Adipose tissue (tissue), 3 donors: ENCODE results near the gene SMAD2. TPM values are rescaled to one million over a fixed set of nuclear protein-coding genes. Genes with fewer than 3 reads are reported as not detected.
A peak's percentile ranks its signal among the peaks of the same experiment; 100 is the strongest.

Experiments used
- H3K27ac ChIP-seq: one replicate; pipeline ENCODE4 v1.5.1; 2013; ENCODE audit warnings: low read depth, low read length
- WGBS, 3 donors: extraction: QIAGEN DNeasy Blood & Tissue Kit; methylation state at CpG; one replicate each; pipeline ENCODE4 v1.1.7; 2013; 5-methylcytosine and 5-hydroxymethylcytosine counted together
- polyA plus RNA-seq, 3 donors: library from polyadenylated mRNA; stranded (reverse); fragments of 200-250 nt; gene quantifications; one replicate each; pipeline ENCODE4 v1.2.3, GENCODE V29; 2013
- donor health status: healthy with polysubstance abuse.
- donor health status: Bipolar disorder and iron deficiency.
- donor health status: healthy.

SMAD2 gene
- polyA plus RNA-seq, 3 donors, result 34.1 to 48.6 (median 48.1) TPM

DNA sequence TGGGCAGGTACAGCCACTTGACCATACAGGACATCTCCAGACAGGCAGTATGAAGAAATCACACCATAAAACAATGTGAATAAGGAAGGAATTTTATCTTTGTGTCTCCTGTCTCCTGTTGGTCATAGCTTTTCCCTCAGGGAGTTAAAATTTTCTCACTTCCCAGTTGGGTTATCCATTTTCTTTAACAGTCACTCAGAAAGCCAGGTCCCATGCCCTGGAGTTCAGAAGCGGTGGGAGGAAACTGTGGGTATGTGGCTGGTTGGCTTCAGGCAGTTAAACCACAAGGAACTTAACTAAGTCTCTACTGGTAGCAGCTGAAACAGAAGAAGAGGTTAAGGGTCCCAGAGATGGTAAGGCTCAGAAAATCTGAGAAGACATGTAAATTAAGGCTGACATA lies 6.5 kb upstream of the SMAD2 start:
- 44 to 81% (median 57%) methylated on average over 1 of the region's 1 CpG for WGBS, 3 donors
- H3K27ac ChIP-seq, result no peak overlapping the region

DNA sequence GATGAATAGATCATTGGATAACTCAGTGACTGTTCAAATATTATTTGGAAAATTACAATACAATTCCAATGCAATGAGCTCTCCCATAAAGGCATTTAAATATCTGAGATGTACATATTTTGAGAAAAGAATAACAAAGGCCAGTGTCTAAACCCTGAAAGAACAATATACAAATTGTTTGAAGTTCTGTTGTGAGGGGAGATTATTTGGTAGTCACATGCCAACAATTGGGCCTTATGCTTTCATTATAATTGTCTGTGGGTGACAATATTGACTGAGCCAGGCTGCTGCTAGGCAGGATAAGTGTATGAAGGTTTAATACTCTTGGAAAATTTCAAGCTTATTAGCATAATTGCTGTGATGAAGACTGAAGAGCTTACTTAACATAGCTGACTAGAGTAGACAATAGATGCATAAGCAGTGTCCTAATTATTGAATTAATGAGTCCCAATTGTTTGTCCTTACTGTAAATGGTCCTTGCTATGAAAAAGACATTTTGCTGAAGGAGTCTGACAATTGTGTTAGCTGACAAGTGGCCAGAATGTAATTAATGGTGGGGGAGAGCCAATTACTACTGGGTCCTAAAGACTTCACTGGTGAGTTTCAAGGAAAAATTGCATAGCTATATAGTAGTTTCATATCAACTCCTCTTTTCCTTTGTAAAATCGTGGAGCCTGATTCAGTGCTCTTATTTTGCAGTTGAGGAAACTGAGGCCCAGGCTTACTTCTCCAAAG lies 5.0 kb upstream of the SMAD2 start:
- no peak overlapping the region for H3K27ac ChIP-seq
- 72 to 94% (median 74%) methylated on average over 1 of the region's 1 CpG for WGBS, 3 donors

DNA sequence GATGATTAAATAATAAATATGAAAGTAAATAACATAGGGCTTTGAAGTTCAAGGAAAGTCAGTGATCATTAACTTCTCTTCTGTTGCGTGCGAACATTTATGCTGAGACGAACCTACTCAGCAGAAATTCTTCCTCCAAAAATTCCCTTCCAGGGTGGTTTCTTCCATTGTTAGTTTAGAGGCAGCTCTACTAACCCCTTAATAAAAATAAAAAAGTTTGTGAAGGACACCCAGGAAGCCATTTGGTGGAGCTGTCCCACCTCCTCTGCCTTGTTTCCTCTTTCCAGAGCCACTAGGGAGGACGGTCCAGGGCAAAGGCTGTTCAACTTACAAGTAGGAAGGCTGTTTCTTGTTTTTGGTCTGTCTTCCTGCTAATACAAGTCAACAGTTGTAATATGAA lies 2.1 kb upstream of the SMAD2 start:
- no peak overlapping the region for H3K27ac ChIP-seq
- WGBS, 3 donors, result 50 to 75% (median 71%) methylated on average over 4 of the region's 4 CpGs

DNA sequence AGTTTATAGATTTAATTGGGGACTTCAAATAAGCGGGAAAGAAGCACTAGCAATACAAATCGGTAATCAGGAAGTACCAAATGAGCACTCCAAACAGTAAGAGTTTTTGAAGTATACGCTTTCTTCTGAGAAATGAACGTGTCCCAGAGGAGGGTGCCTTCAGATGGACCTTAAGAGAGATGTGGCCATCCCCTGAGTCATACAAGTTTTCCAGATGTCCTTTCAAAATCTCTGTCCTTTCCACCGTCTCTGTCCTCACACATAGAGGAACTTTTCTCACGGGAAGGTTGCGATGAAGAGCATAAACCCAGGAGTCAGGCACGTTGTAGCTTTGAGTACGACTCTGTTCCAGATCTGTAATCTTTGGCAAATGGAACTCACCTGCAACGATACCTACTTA lies 1.7 kb upstream of the SMAD2 start:
- no peak overlapping the region for H3K27ac ChIP-seq
- 52 to 77% (median 76%) methylated on average over 10 of the region's 10 CpGs for WGBS, 3 donors

DNA sequence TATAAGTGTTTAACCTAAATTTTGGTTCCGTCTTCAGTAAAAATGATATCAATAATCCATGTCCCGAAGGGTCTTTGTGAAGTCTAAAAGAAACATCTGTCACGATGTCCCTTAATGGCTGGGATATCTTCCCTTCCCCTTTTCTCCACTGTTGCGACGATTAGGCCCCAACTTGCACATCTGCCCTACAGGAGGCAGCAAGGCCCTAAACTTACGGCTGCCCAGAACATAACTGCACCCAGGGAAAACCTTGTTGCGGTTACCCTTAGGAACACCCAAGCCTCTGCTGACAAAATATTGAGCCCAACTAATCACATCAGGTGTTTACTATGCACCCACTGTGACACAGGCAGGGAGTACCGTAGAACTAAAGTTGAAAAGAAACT lies 1.3 kb upstream of the SMAD2 start:
- no peak overlapping the region for H3K27ac ChIP-seq
- 36 to 44% (median 37%) methylated on average over 8 of the region's 8 CpGs for WGBS, 3 donors

DNA sequence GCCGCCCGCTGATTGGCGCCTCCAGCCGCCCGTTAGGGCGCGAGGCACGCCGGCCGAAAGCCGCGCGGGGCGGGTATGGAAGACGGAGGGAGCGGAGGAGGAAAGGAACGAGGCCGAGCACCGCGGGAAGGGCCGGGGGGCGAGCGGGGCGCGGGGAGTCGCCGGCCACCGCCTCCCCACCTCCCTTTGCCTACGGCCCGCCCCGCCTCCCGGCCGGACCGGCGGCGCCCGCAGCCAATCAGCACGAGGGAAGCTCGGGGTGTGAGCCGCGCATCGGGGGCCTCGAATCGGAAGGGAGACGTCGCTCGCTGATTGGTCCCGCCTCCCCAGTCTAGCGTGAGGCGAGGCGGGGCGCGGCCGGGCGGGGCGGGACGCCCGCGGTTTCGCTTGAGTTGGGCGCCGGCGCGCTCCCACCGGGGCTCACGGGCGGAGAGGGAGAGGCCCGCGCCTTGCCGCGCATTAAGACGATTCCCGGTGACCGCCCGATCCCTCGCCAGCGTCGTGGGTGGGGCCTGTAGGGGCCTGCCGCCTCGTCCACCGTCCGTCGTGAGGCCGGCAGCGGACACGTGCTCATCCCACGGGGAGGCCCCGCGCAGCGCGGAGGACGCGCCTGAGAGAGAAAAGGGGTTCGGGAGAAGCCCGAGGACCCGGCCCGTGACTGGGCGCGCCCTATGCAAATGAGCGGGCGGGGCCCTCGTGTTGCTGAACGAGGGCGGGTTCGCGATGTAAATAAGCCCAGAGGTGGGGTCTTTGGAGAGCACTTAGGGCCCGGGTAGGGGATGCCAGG lies 665 bp upstream of the SMAD2 start:
- peak overlapping the region; percentile 93 for H3K27ac ChIP-seq
- 0 to 1% (median 1%) methylated on average over 74 to 107 of the region's 107 CpGs for WGBS, 3 donors

DNA sequence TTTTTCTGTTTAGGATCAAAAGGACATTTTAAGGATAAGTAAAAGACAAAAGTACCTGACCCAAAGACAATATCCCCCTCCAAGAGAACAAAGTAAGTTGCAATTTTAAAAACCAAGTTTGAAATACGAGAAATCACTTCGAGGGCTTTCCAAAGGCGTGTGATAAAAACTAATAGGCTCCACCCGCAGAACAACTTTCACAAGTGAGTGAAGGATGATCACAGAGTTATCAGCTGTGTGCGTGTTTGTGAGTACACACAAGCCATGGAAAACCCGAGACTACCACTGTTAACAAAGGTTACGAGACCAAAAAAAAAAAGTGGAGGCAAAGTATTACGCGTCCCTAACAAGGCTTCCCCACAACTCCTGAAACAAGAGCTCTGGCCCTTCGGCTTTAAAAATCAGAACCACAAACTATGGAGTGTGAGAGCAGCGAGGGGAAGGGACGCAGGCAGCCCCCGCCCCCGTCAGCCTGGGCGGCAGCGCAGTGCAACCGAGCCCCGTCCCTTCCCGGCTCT lies 719 bp downstream of the SMAD2 start:
- no peak overlapping the region for H3K27ac ChIP-seq
- 0 to 1% (median 0%) methylated on average over 19 of the region's 19 CpGs for WGBS, 3 donors

DNA sequence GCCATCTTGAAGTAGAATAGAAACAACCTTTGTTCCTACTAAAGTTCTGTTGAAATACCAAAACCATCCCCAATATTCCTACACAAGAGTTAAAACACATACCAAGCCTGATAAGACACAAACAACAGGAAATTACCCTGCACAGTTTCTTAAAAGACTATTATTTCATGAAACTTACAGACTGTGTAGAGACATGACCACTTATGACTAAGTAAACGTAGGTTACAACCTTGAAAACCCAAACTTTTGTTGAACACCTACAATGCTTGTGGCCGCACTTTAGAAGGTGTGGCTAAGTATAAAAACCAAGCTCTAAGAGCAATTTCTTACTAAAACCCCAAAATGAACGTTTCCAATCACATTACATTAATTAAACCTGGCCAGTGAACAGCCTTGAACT lies 2.0 kb downstream of the SMAD2 start:
- no peak overlapping the region for H3K27ac ChIP-seq
- WGBS, 3 donors, result 21 to 46% (median 39%) methylated on average over 3 of the region's 3 CpGs

DNA sequence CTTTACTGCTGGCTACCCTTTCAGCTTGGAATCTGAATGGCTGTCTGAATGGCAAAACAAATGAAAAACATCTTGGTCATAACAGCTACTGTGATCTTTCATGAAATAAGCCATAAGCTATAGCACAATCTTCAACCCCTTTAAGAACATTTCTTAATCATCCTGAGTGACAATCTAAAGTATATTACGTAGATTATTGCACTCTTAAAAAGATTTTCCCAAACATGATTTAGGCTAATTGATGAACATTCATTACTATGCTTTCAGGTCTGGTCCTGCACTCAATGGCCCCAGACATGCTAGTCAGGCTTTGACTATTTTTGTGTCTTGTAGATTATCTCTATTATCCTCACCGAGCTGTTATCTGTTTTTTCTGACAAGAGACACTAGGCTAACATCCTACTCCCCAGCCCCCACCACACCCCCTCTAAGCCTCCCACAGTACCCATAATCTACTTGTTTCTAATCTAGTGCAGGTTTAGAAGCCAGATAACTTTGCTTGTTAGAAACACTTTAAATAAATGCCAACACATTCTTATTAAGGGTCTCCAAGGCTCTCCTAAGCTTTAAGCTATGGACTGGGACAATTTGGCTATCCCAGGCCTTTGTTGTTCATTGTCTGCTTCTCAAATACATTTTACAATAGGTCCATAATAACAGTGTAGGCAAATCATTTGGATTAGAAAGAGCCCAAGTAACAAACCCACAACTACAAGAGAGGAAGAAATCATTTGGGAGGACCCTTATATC lies 4.2 kb downstream of the SMAD2 start:
- no peak overlapping the region for H3K27ac ChIP-seq
- 61 to 81% (median 65%) methylated on average over 2 of the region's 2 CpGs for whole genome bisulfite sequencing, 3 donors

DNA sequence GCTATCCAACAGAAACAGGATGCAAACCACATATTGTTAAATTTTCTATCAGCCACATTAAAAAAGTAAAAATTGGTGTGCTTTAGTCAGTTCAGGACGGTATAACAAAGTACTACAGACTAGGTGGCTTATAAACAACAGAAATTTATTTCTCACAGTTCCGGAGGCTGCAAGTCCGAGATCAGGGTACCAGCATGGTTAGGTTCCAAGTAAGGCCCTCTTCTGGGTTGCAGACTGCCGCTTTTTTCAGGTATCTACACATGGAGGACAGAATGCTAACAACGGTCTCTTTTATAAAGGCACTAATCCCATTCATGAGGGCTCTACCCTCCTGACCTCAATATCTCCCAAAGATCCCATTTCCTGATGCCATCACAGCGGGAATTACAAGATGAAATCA lies 10.5 kb downstream of the SMAD2 start:
- WGBS, 3 donors, result 95% methylated on average over 6 of the region's 6 CpGs
- H3K27ac ChIP-seq, result no peak overlapping the region

DNA sequence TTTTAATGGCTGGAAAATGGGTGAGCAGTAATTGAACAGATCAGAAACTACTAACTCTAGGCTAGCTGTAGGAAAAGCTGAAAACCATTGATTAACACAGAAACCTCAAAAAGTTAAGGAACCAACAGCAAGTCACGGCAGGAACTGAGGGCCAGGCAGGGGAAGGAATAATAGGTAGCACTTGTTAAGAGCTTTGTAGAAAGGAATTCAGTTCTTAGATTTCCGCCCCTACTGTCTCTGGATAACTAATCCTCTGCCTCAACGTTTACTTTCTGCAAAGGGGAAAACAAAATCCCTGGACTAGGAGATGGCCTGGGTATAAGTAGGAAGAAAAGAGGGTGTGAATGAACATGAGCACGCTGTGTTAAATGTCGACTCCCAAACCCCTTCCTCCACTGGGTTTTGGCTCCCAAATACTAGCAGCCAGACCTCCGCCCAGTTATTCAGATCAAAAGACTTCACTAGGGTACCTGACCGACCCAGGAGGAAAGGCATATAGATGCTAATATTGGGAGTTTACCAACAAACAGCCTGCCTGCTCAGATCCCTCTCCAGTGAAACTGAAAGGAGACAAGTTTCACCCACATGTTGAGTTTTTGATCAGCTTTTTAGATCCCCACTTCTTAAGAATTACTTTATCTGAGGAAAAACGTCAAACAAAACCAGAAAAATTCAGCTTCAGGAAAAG lies 12.4 kb downstream of the SMAD2 start:
- WGBS, 3 donors, result 72 to 77% (median 76%) methylated on average over 8 of the region's 8 CpGs
- no peak overlapping the region for H3K27ac ChIP-seq

DNA sequence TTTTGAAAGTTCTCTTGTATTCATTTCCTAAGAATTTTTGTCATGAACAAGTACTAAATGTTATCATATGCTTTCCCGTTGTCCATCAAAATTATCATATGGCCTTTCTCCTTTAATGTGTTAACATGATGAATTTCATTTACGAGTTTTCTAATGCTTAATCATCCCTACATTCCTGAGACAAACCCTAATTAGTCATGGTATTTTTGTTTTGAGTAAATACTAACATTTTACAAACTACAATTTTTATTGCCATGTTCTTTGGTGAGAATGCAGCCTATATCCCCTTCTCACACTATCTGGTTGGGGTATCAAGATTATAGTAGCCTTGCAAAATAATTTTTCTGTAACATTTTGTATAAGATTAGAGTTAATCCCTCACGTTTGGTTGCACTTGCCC lies 14.5 kb downstream of the SMAD2 start:
- WGBS, 3 donors, result 87 to 90% (median 89%) methylated on average over 3 of the region's 3 CpGs
- no peak overlapping the region for H3K27ac ChIP-seq

DNA sequence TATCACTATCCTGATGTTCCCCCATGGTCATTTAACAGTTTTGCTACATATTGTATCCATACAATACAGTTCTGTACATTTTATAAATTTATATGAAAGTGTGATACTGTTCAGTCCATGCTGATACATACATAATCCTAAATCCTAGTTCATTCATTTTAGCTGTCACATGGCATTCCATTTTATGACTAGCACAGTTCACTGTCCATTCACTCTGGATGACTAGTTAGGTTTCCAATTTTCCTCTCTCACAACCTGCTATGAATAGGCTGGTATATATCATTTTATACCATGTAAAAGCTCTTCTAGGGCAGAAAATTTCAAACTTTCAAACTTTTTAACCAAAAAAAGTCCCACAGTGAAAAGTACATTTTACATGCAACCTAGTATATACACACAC lies 15.2 kb downstream of the SMAD2 start:
- H3K27ac ChIP-seq, result no peak overlapping the region

DNA sequence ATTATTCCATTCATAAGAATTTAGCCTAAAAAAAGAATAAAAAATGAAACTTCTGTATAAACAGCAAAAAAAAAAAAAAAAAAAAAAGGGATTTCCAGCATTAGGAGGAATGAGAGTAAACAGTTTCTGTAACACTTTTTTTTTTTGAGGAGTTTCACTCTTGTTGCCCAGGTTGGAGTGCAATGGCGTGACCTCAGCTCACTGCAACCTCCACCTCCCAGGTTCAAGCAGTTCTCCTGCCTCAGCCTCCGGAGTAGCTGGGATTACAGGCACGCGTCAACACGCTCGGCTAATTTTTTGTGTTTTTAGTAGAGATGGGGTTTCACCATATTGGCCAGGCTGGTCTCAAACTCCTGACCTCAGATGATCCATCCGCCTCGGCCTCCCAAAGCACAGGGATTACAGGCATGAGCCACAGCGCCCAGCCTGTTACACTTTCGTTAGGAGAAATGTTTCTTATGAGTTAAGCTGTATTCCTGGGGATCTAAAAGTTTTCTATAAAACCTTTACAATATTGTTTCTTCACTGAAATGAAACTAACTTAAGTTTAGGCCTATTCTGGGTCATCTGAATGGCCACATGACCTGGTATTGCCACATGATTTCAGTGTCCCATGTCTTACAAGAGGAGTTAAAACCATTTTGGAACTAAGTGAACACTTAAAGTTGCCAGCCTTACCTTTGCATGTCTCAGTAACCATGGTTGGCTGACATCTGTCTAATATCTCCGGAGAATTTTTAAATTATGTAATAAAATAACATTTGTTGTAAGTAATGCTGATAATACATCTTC lies 17.5 kb downstream of the SMAD2 start:
- WGBS, 3 donors, result 89 to 90% (median 90%) methylated on average over 11 of the region's 11 CpGs
- H3K27ac ChIP-seq, result no peak overlapping the region

DNA sequence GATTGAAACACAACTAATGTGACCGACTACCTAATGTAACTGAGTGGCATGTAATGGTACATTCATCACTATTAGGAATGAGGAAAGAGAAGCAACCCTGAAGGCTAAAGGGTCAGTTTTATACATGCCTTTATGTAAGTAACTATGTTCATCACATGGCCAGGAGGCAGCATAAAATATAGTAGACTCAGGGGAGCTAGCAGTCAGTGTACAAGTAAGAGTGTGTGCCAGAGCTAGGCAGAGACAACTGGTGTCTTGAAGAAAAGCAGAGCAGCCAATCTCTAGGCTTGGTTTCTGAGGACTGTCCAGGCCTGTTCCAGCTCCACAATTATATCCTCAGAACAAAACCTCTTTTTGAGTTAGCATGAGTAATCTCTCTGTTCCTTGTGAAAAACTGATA lies 18.1 kb downstream of the SMAD2 start:
- 57 to 60% (median 58%) methylated on average over 1 of the region's 1 CpG for WGBS, 3 donors
- H3K27ac ChIP-seq, result no peak overlapping the region

DNA sequence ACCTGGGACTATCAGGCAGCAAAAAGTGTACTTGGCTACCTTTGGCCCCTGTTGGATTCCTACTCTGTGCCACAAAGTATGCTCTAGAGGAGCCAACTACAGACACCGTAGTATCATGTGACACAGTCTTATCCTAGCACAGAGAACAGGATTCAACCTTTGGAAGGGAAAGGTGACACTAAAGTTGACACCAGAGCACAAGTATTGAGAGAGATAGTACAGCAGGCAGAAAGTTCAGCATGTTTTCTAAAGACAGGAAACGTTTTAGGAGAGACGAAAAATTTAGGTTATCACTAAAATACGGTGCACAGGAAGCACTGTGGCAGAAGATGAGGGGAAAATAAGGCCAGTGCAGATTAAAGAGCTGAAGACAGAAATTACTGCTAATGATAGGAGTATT lies 18.6 kb downstream of the SMAD2 start:
- H3K27ac ChIP-seq, result no peak overlapping the region
- 43 to 69% (median 52%) methylated on average over 4 of the region's 4 CpGs for WGBS, 3 donors

DNA sequence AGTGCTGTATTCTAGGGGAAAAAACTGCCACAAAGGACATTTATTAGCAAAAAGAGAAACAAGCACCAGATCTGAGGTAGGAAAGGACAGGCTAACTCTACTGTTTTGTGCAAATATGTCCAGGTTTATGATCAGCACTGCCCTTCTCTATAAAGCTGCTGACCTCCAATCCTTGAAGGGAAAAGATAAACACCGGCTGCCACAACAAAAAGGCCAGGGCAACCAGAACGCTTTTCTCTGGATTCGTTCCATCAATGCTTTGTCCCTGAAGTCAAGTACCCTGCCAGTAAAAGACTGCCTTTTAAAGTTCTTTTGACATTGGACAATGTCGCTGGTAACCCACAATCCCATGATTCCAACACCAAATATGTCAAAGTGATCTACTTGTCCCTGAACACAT lies 21.0 kb downstream of the SMAD2 start:
- H3K27ac ChIP-seq, result no peak overlapping the region
- WGBS, 3 donors, result 65 to 95% (median 81%) methylated on average over 4 of the region's 4 CpGs

DNA sequence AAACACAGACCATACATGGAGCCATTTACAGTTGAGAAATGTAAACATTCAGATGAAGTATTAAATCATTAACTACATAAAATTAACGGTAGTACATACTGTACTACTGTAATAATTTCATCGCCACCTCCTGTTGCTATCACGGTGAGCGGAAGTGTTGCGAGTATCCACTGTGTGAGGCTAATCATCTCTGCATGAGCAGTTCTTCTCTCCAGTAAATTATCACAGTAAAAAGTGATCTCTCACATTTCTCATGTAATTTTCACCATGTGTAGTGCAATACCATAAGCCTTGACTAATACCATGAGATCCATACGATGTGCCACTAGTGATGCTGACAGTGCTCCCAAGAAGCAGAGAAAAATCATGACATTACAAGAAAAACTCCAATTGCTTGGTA lies 21.9 kb downstream of the SMAD2 start:
- 85 to 93% (median 90%) methylated on average over 6 of the region's 6 CpGs for WGBS, 3 donors
- H3K27ac ChIP-seq, result no peak overlapping the region
